NCI-H345 treated with DMSO at 0.1 percent for 48 hours (cell line): Measurements from ENCODE around the gene SOCS6.

ENCODE experiments used
- DNase-seq: peaks from one replicate; lab custom pipeline; 2025; ENCODE audit not compliant: unreplicated experiment; lab: John Stamatoyannopoulos, UW

The SOCS6 gene

GRCh38 chr18:70288171-70288850 is 534 bp upstream of the SOCS6 start:
- DNase-seq: no peak

GRCh38 chr18:70289351-70290312 is 787 bp downstream of the SOCS6 start:
- no peak for DNase-seq

DNA sequence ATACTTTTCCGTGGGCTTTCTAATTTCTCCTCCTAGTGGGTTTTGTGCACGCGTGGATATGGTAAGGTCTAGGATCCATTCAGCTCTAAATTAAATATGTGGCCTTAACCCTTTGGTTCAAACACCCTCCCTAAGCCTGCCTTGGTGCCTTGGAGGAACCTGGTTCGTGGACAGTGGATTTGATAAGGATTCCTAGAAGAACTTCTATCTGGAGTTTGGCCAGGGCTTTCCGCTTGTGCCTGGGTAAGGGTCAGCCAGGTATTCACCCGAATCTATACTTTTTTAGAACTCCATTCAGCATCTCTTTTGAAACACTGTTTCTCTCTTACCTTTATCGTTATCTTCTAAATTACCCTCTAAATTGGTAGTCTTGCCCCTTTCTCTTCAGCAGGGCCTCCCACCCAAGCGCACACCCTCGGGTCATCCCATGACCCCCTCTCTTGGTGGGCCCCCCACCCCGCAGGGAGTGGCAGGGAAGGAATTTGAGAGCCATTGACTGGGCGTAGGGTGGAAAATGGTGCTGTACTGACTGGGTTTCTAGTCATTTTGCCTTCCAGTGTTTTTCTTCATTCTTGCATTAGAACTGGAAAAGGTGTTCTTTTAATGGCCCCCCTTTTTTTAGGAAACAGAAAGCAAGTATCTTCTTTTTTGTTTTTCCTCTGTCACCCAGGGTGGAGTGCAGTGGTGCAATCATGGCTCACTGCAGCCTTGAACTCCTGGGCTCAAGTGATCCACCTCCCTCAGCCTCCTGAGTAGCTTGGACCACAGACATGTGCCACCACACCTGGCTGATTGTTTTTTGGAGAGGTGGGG is 1.8 kb downstream of the SOCS6 start:
- no peak for DNase-seq

DNA sequence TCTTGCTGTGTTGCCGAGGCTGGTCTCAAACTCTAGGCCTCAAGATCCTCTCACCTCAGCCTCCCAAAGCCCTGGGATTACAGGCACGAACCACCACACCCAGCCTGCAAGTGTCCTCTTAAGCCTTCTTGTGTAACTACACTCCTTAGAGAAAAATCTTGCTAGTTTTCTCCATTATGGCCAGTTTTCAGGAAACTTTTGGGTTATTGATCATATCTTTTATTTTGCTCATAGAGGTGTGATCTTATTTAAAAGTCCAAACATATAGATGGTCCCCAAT is 2.4 kb downstream of the SOCS6 start:
- DNase-seq: no peak

GRCh38 chr18:70292628-70293027 is 3.8 kb downstream of the SOCS6 start:
- DNase-seq: no peak

GRCh38 chr18:70293166-70293565 is 4.3 kb downstream of the SOCS6 start:
- DNase-seq: no peak

- DNase-seq: no peak
Observed at GRCh38 chr18:70294471-70295191, 5.8 kb downstream of the SOCS6 start.

GRCh38 chr18:70295192-70296188 is 6.6 kb downstream of the SOCS6 start:
- no peak for DNase-seq

DNA sequence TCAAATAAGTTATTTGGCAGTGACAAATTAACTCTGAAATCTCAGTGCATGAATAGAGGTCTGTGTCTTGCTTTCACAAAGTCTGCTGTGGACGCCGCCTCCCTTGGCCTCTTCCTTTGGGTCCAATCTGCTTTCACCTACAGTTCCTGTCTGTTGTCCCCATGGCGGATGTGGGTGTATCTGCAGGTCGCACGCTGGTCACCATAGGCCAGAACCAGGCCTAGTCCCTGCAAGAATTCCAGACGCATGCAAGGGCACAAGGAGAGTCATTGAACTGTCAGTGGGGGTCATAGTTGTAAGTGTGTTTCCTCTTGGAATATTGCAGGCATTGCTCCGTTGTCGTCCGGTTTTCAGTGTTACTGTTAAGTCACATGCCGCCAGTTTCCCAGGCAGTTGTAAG is 7.4 kb downstream of the SOCS6 start:
- DNase-seq: no peak

DNA sequence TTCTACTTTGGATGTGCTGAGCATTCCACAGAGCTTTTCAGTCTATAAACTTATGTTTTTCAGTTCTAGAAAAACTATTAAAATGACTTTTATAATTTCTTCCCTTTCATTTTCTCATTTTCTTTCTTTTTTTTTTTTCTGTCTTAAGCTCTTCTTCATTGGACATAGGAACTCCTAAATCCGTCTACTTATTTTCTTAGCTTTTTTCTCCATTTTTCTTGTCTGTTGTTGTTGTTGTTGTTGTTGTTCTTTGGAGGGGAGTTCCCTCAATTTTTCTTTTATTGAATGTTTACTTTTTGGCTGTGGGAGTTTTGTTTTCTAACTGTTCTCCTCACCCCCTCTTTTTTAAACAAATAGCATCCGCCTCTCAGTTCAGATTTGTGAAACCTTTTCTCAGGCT is 7.9 kb downstream of the SOCS6 start:
- no peak for DNase-seq

GRCh38 chr18:70299393-70299792 is 10.5 kb downstream of the SOCS6 start:
- no peak for DNase-seq

DNA sequence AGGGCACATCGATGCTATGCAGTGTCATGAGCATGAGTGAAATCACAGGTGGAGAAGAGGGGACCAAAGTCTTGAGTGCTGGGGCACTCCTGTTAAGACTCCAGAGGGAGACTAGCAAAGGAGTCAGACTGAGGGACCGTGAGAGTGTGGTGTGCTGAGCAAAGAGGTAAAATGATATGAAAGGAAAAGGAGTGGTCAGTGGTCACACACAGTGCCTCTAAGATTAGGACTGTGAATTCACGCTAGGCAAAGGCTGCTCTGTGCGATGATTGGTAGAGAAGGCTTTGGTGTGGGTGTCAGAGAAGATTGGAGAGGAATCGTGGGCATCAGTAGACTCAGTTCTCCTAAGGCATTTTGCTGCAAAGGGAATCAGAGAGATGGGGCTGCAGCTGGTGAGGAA is 12.8 kb downstream of the SOCS6 start:
- DNase-seq: no peak

GRCh38 chr18:70308555-70309294 is 19.9 kb downstream of the SOCS6 start:
- DNase-seq: no peak

GRCh38 chr18:70310560-70311320 is 21.9 kb downstream of the SOCS6 start:
- DNase-seq: no peak

GRCh38 chr18:70311726-70312125 is 22.9 kb downstream of the SOCS6 start:
- DNase-seq: no peak

DNA sequence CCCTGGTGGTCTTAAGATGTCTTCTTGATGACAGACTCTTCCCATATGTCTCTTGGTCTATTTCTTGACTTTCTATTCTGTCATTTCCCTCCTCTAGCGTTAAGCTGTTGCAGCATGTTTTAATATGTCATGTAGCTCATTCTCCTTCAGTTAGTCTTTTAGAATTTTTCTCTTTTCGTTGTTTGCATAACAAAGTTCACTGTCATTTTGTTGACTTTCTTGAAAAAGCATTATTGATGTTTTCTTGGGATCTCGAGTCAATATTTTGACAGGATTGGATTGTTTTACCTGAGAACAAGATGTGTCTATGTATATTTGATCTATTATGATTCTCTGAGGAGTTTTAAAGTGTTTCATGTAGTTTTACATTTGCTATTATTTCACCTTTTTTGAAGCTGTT is 24.8 kb downstream of the SOCS6 start:
- no peak for DNase-seq

DNA sequence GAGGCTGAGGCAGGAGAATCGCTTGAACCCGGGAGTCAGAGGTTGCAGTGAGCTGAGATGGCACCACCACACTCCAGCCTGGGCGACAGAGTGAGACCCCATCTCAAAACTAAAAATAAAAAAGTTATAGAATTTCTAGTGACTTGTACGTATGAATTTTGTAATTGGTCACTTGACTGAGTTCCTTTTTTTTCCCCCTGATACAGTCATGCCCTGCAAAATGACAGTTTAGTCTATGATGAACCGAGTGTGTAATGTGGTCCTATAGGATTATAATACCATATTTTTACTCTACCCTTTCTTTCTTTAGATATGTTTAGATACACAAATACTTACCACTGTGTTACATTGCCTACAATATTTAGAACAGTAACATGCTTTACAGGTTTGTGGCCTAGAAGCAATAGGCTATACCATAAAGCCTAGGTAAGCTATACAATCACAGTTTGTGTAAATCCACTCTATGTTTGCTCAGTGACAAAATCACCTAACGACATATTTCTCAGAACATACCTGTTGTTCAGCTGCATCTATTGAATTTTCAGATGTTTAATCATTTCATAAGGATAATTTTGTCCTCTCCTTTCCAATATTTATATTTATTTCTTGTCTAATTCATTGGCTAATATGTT is 25.4 kb downstream of the SOCS6 start:
- no peak for DNase-seq

- no peak for DNase-seq
Observed at GRCh38 chr18:70319187-70319586, 30.3 kb downstream of the SOCS6 start.
